NCI-H748 (cell line): ENCODE data around the gene GABRG3.

Source experiments
- DNase-seq: peaks from one replicate; lab custom pipeline; 2025; ENCODE audit not compliant: unreplicated experiment; lab: John Stamatoyannopoulos, UW

GABRG3 gene

DNA sequence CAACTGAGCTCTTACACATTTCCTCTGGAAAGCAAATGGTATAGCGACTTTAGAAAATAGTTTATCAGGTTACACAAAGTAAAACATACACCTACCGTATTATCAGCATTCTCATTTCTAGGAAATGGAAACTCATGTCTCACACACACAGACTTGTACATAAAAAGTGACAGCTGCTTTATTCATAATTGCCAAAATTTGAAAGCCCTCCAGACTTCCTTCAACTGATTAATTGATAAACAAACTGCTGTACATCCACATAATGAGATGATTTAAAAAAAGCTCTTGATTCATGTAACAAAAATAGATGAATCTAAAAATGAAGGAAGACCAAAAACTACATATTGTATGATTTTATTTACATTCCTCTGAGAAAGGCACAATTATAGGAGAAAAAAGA lies 425.5 kb downstream of the GABRG3 start:
- no peak for DNase-seq

DNA sequence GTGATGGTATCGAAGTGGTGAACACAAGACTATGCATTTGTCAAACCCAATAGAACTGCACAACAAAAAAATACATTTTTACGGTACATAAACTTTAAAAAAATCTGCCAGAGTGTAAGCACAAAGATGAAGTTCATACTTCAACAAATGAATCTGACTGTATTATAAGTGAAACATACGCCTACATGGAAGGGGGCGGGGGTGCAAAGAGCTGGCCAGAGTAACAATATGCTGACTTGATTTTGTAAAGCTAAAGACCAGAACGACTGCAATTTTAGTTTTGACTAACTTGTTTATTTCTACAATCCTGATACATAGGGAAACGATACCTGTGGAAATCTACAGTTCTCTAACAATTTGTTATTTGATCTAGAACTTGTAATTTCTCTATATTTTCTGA lies 426.0 kb downstream of the GABRG3 start:
- no peak for DNase-seq

DNA sequence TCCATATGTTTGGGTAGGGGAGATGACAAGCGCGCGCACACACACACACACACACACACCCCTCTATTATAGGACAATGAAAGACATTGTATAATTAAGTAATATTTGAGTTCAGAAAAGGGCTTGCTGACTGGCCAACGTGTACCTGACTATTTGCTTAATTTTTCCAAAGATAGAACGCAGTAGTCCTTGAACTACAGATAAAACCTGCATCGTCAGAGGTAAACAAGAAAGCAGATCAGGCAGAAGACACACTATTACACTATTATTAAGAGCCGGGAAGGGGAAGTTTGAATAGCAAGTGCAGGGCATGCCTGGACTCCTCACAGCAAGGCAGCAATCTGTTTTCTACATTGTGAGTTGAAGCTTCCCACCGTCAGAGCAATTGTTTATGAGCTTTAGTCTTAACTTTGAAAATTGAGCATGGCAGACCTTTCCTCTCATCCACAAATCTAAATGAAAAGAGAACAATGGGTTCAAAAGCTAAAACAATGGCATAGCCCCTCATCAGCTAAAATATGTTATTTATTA lies 427.7 kb downstream of the GABRG3 start:
- DNase-seq, result peak; percentile 59

DNA sequence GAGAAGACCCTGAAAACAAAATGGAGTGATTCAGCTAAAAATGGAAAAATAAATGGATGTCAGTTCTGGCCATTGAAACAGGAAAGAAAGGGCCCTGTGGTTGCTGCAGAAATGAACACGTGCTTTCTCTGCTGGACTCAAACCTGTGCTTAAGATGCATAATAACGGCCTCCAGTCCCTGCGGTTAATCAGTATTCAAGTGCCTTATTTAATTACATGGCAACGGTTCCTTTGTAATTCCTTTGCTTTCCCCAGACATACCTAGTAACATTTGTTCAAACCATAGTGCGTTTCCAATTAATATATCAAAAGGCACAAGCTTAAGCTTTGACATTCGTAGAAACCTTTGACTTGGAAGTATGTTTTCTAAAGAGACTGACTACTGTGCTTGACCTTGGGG lies 428.3 kb downstream of the GABRG3 start:
- DNase-seq, result peak; percentile 90

DNA sequence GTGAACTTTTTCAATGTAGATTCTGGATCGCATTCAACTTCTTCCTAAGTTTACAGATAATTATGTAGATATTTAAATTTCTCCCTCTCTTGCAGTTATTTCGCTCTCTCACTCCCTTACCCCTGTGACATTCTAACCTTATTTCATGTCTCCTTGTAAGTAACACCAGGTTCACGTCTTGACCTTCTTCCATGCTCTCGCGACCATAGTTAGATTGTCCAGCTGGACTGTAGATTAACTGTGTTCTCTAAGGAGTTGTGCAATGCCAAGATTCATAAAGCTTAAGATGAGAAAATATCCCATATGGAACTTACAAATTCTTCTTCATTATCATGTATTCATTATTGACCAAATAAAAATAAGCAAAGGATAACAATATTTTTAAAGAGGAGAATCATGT lies 430.5 kb downstream of the GABRG3 start:
- DNase-seq, result no peak

DNA sequence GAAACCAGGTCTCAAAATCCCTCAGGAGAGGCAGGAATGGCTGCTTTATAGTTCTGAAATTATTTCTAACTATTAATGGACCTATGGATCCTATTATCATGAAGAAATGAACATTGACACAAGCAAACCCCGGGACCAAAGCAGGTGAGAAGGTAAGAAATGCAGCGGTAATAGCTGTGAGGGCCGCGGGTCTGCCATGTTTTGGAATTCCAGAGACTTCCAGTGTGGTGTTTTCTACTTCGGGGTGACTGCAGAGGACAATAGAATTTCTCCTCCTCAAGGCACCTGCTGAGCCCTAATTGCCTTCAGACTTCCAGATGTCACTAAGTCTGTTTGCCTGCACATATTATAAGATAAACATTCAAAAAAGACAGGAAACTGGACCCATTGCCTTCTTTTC lies 437.4 kb downstream of the GABRG3 start:
- peak; percentile 7 for DNase-seq

DNA sequence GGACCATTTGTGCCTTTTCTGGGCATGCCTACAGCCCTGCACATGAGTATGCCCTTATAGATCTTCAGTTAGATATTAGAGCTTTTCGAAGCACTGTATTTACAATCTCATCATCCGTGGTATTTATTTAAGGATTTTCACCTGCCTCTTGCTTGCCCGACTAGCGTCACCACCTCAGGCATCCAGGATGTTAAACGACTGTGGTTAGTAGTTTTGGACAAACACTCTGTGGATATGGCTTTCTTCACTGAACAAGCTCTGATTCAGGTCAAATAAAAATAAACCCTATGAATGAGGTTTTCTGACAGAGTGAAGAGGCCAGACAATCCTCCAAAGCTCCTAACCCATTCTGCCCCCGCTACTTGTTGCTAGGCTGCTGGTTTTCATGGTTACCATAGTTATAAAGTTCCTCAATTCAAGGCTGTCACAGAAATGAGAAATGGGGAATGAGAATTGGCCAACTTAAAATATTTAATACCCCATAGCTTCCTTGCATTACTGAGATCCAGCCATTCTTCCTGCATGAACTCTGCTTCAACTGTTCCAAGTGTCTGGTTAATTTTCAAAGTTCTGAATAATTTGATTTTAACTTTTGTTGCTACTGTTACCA lies 440.1 kb downstream of the GABRG3 start:
- DNase-seq, result peak; percentile 40

DNA sequence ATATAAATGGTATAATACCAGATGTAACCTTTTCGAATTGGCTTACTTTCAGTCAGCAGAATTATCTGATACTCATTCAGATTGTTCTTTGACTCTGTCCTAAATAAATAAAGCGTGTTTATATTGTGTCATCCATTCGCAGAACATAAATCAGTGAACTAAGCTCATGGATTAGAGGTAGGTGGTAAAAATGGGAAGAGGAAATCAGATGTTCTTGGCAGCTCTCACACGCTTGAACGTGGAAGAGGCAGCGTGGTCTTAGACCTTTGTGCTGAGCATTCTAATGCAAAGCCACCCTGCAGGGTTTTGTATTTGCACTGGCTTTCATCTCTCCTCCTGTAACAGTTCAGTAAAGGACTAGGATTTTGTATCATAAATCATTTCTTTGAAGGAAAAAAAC lies 441.4 kb downstream of the GABRG3 start:
- DNase-seq, result peak; percentile 45

DNA sequence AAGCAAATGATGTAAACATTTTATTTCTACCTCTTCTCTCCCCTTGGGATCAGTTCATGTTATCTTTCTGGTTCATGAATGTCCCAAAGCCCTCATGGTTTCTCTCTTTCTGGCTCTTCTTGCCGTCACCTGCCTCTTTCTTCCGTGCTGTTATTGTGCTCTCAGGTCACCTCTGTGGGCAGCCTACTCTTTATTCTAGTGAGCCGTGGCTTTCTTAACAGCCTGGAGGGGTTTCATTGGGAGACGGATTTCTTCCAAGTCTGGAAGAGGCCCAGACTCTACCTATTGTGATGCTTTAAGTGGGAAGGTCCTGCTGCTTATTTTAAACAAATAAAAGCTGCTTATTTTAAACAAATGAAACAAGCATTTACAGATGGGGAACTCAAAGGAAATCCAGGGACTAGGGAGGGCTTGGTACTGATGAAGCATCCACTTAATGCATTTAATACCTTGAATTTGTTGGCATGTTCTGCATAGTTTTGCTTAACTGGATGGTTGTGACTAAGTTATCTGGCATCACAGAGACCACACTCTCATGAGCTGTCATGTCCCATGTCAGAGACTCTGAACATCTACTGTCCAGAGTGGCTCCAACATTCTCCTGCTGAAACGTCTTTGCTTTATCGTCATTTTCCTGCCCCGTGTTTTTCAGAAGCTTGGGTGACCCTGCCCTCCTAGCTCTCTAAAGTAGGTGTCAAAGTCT lies 443.3 kb downstream of the GABRG3 start:
- DNase-seq, result no peak

DNA sequence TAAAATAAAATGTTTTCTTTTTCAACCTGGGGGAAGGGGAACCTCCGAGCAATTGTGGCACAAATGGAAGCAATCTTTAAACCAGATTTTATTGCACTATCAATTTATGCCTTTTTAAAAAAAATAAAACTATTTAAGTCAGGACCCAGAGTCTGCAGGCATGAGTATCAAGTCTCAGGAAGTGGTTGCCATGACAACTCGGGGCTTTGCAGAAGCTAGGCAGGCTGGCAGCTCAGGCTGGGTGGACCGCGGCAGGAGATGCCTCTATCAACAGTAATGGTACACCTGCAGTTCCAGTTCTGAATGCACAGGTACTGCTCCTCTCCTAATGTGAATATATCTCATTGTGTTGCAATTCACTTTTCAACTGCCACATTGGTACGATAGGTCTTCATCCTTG lies 447.7 kb downstream of the GABRG3 start:
- DNase-seq, result peak; percentile 87

DNA sequence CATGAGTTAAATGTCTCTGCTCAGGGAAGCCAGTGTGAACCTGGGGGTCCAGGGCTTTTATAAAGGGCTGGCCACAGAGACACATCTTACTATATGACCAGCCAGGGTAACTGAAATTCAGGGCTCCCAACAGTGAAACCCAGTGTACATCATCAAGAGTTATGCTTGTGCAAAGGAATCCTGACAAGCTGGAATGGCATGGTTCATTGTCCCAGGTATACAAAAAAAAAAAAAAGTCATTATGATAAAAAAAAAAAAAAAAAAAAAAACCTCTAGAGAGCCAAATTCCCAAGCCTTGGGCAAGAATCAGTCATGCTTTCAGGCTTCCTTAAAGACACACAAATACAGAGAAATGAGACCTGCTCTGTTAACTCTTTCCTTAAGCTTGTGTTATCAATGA lies 452.0 kb downstream of the GABRG3 start:
- DNase-seq, result no peak

DNA sequence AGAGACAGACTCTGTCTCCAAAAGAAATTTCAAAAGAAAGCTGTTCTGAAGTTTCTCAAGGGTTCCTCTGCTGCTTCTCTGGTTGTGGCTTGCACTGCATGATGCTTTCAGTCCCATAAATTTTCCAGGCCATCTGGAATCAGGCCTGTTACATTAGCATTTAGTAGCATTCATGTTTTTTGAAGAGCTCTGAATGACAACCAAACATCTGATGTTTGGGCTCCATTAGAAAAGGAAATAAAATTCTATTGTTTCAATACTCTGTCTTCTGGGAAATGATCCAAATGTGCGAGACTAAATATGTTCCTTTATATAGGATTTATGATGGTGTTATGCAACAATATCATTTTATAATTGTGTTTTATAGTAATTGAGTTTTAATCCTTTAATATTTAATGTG lies 455.8 kb downstream of the GABRG3 start:
- peak; percentile 16 for DNase-seq

DNA sequence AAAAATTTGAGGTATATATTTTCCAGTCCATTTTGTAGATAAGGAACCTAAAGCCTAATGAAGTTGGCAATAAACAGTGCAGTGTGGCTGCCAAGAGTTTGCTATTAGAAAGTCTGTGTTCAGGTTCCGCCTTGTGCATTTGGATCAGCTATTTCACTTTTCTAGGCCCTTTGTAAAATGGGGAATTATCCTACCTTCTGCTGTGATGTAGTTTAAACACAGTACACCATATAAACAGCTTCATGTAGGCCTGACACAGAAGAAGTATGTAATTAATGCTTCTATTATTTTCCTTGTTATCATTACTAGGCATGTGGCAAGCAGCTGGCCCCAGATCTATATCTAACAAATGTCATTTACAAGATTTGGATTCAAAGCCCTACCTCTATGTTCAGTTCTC lies 456.3 kb downstream of the GABRG3 start:
- DNase-seq, result no peak

DNA sequence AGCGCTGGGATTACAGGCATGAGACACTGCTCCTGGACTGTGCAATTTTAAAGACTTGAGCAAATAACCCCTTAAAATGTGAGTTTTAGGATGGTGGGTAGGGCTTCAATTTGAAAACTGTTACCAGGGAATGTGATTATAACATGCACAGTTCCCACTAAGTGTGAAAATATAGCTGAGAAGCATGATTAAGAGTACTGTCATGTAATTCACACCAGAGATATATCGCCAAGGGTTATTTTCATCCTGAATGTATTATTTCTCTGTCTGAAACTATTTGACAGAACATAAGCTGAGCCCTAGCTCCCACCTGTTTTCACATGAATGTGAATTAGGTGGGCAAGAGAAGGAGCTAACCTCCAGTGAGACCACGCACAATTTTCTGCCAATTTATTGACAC lies 457.2 kb downstream of the GABRG3 start:
- no peak for DNase-seq

DNA sequence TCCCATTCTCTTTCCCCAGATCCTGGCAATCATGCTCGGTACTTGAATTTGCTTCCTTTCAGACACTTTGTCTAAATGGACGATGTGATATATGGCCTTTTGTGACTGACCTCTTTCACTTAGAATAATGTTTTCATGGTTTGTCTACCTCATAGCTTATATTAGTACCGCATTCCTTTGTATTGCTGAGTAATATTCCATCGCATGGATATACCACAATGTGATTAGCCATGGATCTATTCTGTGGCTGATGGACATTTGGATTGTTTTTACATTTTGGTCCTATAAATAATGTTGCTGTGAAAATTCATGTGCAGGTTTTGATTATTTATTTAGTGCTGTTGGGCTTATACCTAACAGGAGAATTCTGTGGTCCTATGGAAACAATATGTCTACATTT lies 458.6 kb downstream of the GABRG3 start:
- DNase-seq, result no peak

DNA sequence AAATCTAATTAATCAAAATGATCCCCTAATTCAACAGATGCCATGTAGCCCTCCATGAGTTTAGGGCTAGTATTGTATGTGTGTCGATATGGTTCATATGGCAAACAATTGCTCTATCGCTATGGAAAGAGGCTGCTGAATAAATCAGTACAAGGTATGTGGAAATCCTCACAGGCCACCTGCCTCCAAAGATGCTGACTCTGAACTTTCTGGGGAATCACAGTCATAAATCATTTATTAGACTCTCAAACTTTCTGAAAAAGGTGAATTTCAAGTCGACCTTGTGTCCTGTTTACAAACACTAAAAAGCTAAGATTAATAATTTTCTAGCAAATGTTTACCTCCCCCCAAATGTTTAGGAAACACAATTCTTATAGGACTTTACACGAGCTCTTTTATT lies 462.6 kb downstream of the GABRG3 start:
- no peak for DNase-seq

DNA sequence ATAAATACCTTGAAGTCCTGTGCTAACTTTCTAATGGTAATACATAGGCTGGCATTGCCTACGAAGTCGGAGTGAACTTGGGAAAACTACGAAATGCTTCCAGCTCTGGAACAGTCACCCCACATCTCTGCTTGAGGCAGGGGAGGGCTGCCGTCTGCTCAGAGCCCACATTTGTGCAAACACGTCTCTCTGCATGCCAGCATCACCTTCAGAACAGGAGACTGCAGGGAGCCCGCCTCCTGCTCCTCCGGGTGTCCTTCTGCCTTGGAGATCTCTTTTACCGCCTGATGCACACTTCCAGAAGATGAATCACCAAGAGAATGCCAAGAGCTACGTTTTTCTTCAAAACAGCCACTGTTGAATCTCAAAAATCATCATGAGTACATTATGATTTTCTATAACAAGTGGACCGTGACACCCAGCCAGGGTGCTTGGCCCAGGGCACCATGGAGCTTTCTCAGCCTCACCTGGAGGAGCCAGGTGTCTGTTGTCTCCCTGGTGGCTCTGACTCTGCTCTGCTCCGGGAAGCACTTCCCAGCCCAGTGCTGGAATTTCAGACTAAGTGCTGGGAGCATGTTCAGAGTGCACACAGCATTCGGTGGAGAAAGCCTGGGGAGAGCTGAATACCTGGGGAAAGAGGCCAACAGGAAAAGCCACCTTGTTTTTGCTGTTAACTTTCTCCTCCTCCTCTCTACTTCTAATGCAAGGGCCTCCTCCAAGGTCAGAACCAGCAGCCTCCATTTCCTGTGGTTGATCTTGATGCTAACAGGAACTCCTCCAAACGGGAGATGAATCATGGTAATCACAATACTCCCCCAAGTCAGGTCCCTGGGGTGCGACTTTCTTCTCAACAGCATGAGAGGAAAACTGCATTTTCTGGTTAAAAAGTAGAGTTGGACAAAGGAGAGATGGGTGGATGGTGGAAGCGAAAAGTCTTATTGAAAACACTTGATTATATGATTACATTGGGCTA lies 467.7 kb downstream of the GABRG3 start:
- DNase-seq, result no peak

DNA sequence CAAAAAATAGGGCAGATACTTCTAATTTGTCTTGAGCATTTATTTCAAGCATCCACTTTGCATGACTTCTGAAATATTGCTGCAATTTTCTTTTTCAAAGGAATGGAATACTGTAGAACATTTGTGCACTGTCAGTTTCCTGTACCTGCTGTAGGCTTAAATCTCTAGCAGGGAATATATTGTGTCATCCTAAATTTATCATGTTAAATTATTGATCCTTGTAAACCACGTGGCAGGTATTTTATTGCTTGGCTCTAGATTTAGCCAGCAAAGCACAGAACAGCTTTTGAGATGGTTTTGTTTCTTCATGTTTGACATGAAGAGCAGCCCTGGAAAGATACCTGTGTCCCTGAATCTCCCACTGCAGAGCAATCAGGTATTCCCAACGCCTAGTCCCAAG lies 470.1 kb downstream of the GABRG3 start:
- DNase-seq, result no peak

DNA sequence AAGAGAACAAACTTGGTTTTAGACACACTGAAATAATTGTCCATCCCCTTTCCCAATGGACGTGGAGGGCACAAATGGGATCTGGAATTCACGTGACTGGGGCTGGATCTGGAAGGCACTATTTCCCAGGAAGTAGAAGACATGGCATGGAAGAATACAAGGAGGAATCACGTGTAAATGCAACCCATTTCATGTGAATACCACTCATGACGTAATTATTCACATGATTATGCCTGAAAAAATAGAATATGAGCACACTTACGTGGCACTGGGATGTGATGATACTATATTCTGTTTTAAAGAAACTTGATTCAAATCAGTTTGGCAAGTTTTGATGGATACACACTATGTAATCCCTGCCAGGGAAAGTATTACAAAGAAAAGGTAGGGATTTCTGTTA lies 477.3 kb downstream of the GABRG3 start:
- DNase-seq, result no peak

DNA sequence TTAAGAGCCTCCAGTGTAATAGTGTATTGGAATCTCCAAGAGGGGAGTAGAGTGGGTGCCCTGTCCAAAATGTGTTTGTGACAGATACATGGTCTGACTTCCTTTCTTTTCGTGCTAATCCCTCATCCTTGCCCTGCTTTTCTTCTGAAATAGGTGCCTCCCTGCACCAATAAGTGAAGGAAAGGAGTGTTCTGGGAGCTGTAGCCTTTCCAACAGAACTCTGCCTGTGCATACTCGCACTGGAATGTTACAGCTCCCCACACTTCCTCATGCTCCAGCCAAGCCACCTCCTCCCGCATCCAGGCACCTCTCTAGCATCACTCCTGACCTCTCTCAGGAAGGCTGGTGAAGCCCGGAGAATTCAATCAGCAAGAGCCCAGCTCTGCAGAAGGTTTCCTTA lies 478.0 kb downstream of the GABRG3 start:
- no peak for DNase-seq

DNA sequence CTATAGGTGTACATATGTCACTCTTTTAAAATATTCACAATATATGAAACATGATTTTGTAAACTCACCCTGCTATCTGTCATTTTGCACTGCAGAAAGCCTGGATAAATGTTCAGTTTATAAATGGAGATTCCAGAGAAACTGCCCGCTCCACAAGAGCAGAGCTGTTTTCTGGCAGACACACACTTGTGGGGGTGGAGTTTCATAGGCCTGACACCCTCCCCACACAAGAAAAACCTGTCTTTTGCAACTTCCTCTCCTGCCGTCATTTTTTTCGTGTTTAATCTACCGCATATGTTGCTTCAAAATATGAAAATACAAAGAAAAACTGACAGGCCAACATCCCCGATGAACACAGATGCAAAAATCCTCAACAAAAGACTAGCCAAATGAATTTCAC lies 479.0 kb downstream of the GABRG3 start:
- no peak for DNase-seq
